Uterus (tissue), 2 donors: ENCODE data around the gene ZNF423.

ENCODE experiments used
- POLR2A ChIP-seq, 2 donors: fragments of 450-650 bp; IDR thresholded peaks; one replicate each; pipeline ENCODE4 v1.6.1; 2016; ENCODE audit warnings: antibody characterized with exemption in 2 of 2, mild to moderate bottlenecking in 1 of 2, moderate library complexity in 1 of 2
- TF ChIP-seq, protein P1 (sequence below), 4 experiments: fragments of 200-600 bp in 2 of 4; fragments of 450-650 bp in 2 of 4; sonication (generic) in 2 of 4; IDR thresholded peaks; one replicate each; pipeline ENCODE4 v1.5.1; 2016 to 2019; ENCODE audit warnings: antibody characterized with exemption in 4 of 4, mild to moderate bottlenecking in 2 of 4, moderate library complexity in 1 of 4

DNA sequence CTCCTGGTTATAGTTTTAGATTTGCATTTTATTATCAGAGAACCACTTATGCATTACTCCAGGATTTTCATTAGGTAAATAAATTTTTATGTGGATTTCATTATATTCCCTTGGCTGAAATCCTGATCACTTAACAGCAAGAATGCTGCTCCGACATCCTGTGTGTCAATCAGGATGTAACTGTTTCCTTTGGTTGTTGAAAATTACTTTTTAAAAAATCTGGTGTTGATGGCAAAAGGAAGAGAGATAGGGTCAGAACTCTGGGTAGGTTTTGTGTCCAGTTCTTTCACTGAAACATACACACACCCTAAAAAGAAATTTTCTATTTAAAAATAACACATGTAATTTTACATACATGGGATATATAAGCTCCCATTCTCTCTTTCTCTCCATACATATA, 30.9 kb downstream of the ZNF423 start:
- TF ChIP-seq, protein P1, sequence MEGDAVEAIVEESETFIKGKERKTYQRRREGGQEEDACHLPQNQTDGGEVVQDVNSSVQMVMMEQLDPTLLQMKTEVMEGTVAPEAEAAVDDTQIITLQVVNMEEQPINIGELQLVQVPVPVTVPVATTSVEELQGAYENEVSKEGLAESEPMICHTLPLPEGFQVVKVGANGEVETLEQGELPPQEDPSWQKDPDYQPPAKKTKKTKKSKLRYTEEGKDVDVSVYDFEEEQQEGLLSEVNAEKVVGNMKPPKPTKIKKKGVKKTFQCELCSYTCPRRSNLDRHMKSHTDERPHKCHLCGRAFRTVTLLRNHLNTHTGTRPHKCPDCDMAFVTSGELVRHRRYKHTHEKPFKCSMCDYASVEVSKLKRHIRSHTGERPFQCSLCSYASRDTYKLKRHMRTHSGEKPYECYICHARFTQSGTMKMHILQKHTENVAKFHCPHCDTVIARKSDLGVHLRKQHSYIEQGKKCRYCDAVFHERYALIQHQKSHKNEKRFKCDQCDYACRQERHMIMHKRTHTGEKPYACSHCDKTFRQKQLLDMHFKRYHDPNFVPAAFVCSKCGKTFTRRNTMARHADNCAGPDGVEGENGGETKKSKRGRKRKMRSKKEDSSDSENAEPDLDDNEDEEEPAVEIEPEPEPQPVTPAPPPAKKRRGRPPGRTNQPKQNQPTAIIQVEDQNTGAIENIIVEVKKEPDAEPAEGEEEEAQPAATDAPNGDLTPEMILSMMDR (IDR thresholded peaks at IDR 0.05), result no peak
- no peak for TF ChIP-seq POLR2A (IDR thresholded peaks at IDR 0.05)
